Thyroid gland (tissue), 4 donors: ENCODE data around the gene PLA2G2D. TPM values are rescaled to one million over a fixed set of nuclear protein-coding genes. Genes with fewer than 3 reads are reported as not detected.

Experiments used
- DNase-seq, 2 donors: peaks; one replicate each; pipeline ENCODE4 v3.0.0-alpha.2; 2019
- H3K27ac ChIP-seq, 3 donors: fragments of 200-600 bp; sonication (generic); 1 replicate in 2 of 3; 2 replicates in 1 of 3; pipeline ENCODE4 v1.5.1; 2016 to 2019; ENCODE audit warnings: mild to moderate bottlenecking in 1 of 3, moderate library complexity in 1 of 3
- H3K27me3 ChIP-seq: fragments of 200-600 bp; sonication (generic); one replicate; pipeline ENCODE4 v1.5.1; 2019
- H3K36me3 ChIP-seq, 2 donors: fragments of 200-600 bp; sonication (generic); one replicate each; pipeline ENCODE4 v1.5.1; 2016 to 2019
- H3K4me1 ChIP-seq, 2 donors: fragments of 200-600 bp; sonication (generic); one replicate each; pipeline ENCODE4 v1.5.1; 2017 to 2019
- H3K4me3 ChIP-seq, 3 donors: fragments of 200-600 bp; sonication (generic); replicated peaks in 1 of 3; 1 replicate in 2 of 3; 2 replicates in 1 of 3; pipeline ENCODE4 v1.5.1; 2016; ENCODE audit warnings: mild to moderate bottlenecking in 1 of 3
- H3K9me3 ChIP-seq: fragments of 200-600 bp; sonication (generic); one replicate; pipeline ENCODE4 v1.5.1; 2017
- POLR2A ChIP-seq, 2 donors: fragments of 450-650 bp; IDR thresholded peaks; one replicate each; pipeline ENCODE4 v1.6.1; 2017; ENCODE audit warnings: antibody characterized with exemption in 2 of 2, mild to moderate bottlenecking in 2 of 2, moderate library complexity in 1 of 2
- WGBS, 2 donors: methylation state at CpG; one replicate each; pipeline ENCODE4 v1.1.5; 2017; 5-methylcytosine and 5-hydroxymethylcytosine counted together
- intact Hi-C: fragments of 100-400 bp; cut with DNase I; formaldehyde crosslinking; loops from one replicate; pipeline ENCODE4 v1.15.1; 2023
- total RNA-seq, 4 donors: library from RNA; depleted of rRNA; stranded (reverse); fragments of >200 nt; gene quantifications; one replicate each; pipeline ENCODE4 v1.2.3, GENCODE V29; 2016
- TF ChIP-seq, protein P1 (sequence below), 6 experiments: fragments of 200-600 bp in 3 of 6; fragments of 450-650 bp in 3 of 6; sonication (generic) in 3 of 6; IDR thresholded peaks; one replicate each; pipeline ENCODE4 v1.5.1; 2016 to 2019; ENCODE audit warnings: antibody characterized with exemption in 6 of 6, mild to moderate bottlenecking in 2 of 6, inconsistent platforms in 1 of 6, moderate library complexity in 1 of 6

The PLA2G2D gene
- total RNA-seq, 4 donors from 2014 or later = not detected

GRCh38 chr1:20143318-20143717 is 24.0 kb upstream of the PLA2G2D start:
- DNase-seq = no peak
- WGBS, 2 donors = 92 to 94% methylated on average over 8 of the region's 8 CpGs
- H3K27ac ChIP-seq = no peak overlapping the region
- no peaks in the 10 kb centered on the region for H3K9me3 ChIP-seq
- no peaks in the 10 kb centered on the region for H3K27me3 ChIP-seq
- H3K4me1 ChIP-seq = no peaks in the 10 kb centered on the region
- TF ChIP-seq, protein P1, sequence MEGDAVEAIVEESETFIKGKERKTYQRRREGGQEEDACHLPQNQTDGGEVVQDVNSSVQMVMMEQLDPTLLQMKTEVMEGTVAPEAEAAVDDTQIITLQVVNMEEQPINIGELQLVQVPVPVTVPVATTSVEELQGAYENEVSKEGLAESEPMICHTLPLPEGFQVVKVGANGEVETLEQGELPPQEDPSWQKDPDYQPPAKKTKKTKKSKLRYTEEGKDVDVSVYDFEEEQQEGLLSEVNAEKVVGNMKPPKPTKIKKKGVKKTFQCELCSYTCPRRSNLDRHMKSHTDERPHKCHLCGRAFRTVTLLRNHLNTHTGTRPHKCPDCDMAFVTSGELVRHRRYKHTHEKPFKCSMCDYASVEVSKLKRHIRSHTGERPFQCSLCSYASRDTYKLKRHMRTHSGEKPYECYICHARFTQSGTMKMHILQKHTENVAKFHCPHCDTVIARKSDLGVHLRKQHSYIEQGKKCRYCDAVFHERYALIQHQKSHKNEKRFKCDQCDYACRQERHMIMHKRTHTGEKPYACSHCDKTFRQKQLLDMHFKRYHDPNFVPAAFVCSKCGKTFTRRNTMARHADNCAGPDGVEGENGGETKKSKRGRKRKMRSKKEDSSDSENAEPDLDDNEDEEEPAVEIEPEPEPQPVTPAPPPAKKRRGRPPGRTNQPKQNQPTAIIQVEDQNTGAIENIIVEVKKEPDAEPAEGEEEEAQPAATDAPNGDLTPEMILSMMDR (IDR thresholded peaks at IDR 0.05) = no peak
- no peak for TF ChIP-seq POLR2A (IDR thresholded peaks at IDR 0.05)
- H3K36me3 ChIP-seq = no peaks in the 10 kb centered on the region
- intact Hi-C loops = no loop called here
- no peak overlapping the region for H3K4me3 ChIP-seq

GRCh38 chr1:20142001-20142710 is 22.8 kb upstream of the PLA2G2D start:
- Histone ChIP-seq H3K27me3 (no peaks in the 10 kb centered on the region), H3K4me1 (no peaks in the 10 kb centered on the region), H3K36me3 (no peaks in the 10 kb centered on the region), H3K27ac (no peak overlapping the region), H3K9me3 (no peaks in the 10 kb centered on the region), H3K4me3 (no peak overlapping the region)
- TF ChIP-seq POLR2A (IDR thresholded peaks at IDR 0.05) = no peak
- TF ChIP-seq, protein P1 (IDR thresholded peaks at IDR 0.05) = no peak
- no peak for DNase-seq
- intact Hi-C loops = no loop called here
- WGBS, 2 donors = 81 to 86% methylated on average over 10 to 13 of the region's 13 CpGs

GRCh38 chr1:20141466-20141865 is 22.1 kb upstream of the PLA2G2D start:
- Histone ChIP-seq H3K27me3 (no peaks in the 10 kb centered on the region), H3K4me3 (no peak overlapping the region), H3K9me3 (no peaks in the 10 kb centered on the region), H3K4me1 (no peaks in the 10 kb centered on the region), H3K36me3 (no peaks in the 10 kb centered on the region), H3K27ac (no peak overlapping the region)
- intact Hi-C loops = no loop called here
- 86 to 95% methylated on average over 6 to 7 of the region's 7 CpGs for WGBS, 2 donors
- DNase-seq = no peak
- no peak for TF ChIP-seq POLR2A (IDR thresholded peaks at IDR 0.05)
- TF ChIP-seq, protein P1 (IDR thresholded peaks at IDR 0.05) = no peak

DNA sequence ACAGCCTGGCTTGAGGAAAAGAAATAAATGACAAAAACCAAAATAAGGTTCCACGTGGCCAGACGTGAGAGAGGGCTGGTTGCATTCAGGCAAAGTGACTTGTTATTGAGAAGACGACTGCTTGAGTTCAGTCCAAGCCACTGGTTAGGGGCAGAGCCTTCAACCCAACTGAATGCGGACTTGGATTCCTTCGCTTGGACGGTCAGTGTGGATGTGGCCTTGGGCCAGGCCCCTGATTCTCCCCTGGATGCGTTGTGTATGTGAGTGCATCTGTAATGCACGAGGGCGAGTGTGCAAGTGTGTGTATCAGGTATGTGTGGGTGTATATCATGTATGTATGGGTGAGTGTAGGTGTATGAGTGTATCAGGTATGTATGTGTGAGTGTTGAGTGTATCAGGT is 21.7 kb upstream of the PLA2G2D start:
- intact Hi-C loops = no loop called here
- H3K36me3 ChIP-seq = no peaks in the 10 kb centered on the region
- WGBS, 2 donors = 55 to 58% methylated on average over 9 of the region's 9 CpGs
- no peaks in the 10 kb centered on the region for H3K9me3 ChIP-seq
- DNase-seq = no peak
- H3K27ac ChIP-seq = no peak overlapping the region
- TF ChIP-seq, protein P1 (IDR thresholded peaks at IDR 0.05) = no peak
- TF ChIP-seq POLR2A (IDR thresholded peaks at IDR 0.05) = no peak
- H3K4me1 ChIP-seq = no peaks in the 10 kb centered on the region
- no peak overlapping the region for H3K4me3 ChIP-seq
- H3K27me3 ChIP-seq = no peaks in the 10 kb centered on the region

DNA sequence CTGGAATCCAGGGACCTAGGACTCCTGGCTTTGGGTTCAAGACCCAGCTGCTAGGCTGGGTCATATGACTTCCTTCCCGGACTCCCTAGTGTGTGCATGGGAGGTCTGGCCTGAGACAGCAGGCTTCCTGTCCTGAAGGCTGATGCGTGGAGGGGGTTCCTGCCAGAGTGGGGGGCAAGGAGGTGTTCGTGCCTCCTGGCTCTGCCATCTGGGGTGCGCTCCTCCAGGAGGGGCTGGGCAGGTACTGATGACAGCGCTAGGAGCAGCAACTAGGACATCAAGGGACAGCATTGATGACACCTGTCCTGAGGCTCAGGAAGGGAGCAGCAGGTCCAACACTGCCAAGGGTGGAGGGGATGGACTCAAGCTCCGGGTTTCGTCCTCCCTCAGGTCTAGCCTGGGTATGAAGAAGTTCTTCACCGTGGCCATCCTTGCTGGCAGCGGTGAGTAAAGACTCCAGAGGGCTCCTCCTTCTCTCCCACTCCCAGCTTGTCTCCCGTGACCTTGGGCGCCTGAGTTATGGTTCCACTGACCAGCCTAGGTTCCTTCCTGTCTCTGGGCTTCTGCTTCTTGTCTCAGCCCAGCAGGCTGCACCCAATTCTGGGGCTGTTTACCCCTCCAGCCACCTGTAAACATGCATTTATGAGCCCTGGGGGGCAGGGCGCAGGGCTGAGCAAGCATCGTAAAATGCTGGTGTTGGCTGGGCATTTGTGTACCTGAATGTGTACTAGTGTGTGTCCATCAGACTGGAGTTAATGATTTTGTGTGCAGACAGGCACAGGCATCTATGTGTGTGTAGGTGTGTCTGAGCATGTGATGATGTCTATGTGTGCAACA is 20.7 kb upstream of the PLA2G2D start:
- Histone ChIP-seq H3K27ac (no peak overlapping the region), H3K4me3 (no peak overlapping the region), H3K4me1 (no peaks in the 10 kb centered on the region), H3K9me3 (no peaks in the 10 kb centered on the region), H3K36me3 (no peaks in the 10 kb centered on the region), H3K27me3 (no peaks in the 10 kb centered on the region)
- WGBS, 2 donors = 87 to 90% methylated on average over 9 to 12 of the region's 13 CpGs
- TF ChIP-seq, protein P1 (IDR thresholded peaks at IDR 0.05) = no peak
- no peak for TF ChIP-seq POLR2A (IDR thresholded peaks at IDR 0.05)
- DNase-seq = no peak
- intact Hi-C loops = no loop called here
